Measurements from ENCODE around the gene NFATC1.

DNA sequence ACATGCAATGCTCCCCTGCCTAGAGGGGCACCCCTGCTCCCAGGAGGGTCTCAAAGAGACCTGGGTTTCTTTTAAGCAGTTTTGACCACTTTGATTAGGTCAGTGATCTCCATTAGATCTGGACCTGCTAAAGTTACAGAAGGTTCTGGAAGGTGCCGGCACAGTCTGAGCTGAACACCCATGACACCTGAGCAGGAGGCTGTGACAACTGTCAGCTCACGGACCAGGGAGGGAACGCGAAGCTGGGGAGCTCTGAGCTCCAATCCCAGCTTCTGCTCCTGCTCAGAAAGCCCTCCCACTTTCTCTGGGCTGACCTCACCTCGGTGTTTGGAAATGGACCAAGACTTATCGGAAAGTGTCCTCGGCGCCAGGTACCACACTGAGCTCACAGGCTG lies 113.8 kb downstream of the NFATC1 start:
- TF ChIP-seq, protein P1, sequence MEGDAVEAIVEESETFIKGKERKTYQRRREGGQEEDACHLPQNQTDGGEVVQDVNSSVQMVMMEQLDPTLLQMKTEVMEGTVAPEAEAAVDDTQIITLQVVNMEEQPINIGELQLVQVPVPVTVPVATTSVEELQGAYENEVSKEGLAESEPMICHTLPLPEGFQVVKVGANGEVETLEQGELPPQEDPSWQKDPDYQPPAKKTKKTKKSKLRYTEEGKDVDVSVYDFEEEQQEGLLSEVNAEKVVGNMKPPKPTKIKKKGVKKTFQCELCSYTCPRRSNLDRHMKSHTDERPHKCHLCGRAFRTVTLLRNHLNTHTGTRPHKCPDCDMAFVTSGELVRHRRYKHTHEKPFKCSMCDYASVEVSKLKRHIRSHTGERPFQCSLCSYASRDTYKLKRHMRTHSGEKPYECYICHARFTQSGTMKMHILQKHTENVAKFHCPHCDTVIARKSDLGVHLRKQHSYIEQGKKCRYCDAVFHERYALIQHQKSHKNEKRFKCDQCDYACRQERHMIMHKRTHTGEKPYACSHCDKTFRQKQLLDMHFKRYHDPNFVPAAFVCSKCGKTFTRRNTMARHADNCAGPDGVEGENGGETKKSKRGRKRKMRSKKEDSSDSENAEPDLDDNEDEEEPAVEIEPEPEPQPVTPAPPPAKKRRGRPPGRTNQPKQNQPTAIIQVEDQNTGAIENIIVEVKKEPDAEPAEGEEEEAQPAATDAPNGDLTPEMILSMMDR (IDR thresholded peaks at IDR 0.05) = no peak
- no peak for TF ChIP-seq POLR2A (IDR thresholded peaks at IDR 0.05)

Measured in esophagus squamous epithelium (tissue), 4 donors.